Diencephalon (tissue), 1 donor: ENCODE data around the gene CDPF1. TPM values are rescaled to one million over a fixed set of nuclear protein-coding genes. Genes with fewer than 3 reads are reported as not detected.

Experiments
- total RNA-seq: library from RNA; depleted of rRNA; stranded (reverse); fragments of >200 nt; gene quantifications from one replicate; pipeline ENCODE4 v1.2.3, GENCODE V29; 2014

The CDPF1 gene
- 10.6 TPM for total RNA-seq

GRCh38 chr22:46250035-46250782 lies at the start of gene CDPF1:
TSS of gene CDPF1 (minus strand) at chr22:46250293. CDS start at chr22:46248284, 2,009 bp downstream.

GRCh38 chr22:46296257-46297150 lies 46.4 kb upstream of the CDPF1 start, which contains the start of gene GTSE1:
TSS of gene GTSE1 (plus strand) at chr22:46296870. CDS start at chr22:46297401, 531 bp downstream.

GRCh38 chr22:46267431-46268279 lies 17.6 kb upstream of the CDPF1 start, which contains the start of gene TTC38:
TSS of gene TTC38 (plus strand) at chr22:46268008. CDS start at chr22:46268040, 32 bp downstream.

GRCh38 chr22:46263216-46263590 lies 13.1 kb upstream of the CDPF1 start, which contains the start of gene PKDREJ:
TSS of gene PKDREJ (minus strand) at chr22:46263343. CDS start at chr22:46263322, 21 bp downstream.

Other genes starting within 250 kb of the CDPF1 start
- gene PPARA, start 99.8 kb downstream of the CDPF1 start, total RNA-seq, result 9.7 TPM
- under 0.01 TPM for gene PKDREJ, start 13.1 kb upstream of the CDPF1 start, total RNA-seq
- 13.8 TPM for gene TTC38, start 17.7 kb upstream of the CDPF1 start, total RNA-seq
- gene GTSE1, start 46.6 kb upstream of the CDPF1 start, total RNA-seq, result 3.0 TPM
- gene TRMU, start 85.4 kb upstream of the CDPF1 start, total RNA-seq, result 25.4 TPM